ENCODE data around the gene FHOD3. TPM values are rescaled to one million over a fixed set of nuclear protein-coding genes. Genes with fewer than 3 reads are reported as not detected.

Gene FHOD3
- total RNA-seq, 1 donor from 2014 or later = 5.9 TPM

DNA sequence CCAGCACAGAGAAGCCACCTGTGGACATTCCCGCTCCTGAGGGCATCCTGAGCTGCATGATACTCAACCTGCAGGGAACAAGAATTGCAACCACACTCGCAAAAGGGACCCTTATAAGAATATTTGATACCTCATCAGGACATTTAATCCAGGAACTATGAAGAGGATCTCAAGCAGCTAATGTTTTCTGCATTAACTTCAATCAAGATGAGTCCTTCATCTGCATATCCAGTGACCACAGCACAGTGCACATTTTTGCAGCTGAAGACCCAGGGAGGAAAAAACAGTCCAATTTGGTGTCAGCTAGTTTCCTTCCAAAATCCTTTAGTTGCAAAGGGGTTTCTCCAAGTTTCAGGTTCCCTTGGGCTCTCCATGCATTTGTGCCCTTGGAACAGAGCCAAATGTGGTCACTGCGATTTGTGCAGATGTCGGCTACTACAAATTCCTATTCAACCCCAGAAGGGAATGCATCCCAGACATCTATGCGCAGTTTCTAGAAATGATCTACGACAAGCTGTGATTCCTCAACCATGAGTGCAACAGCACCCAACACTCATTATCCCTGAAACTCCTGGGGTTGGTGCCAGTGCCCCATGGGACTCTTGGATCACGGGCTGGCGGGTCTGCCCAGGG, 23.3 kb upstream of the FHOD3 start:
- Mint-ChIP-seq H3K27me3 (ENCODE audit: low read depth, unreplicated experiment) (peaks cover 8% of the 10 kb centered on the region), H3K36me3 (ENCODE audit: low read depth, unreplicated experiment) (peaks cover 3% of the 10 kb centered on the region), H3K9me3 (ENCODE audit: unreplicated experiment) (no peaks in the 10 kb centered on the region), H3K4me1 (ENCODE audit: low read depth, unreplicated experiment) (no peaks in the 10 kb centered on the region), H3K27ac (ENCODE audit: unreplicated experiment) (no peak overlapping the region), H3K4me3 (ENCODE audit: unreplicated experiment) (no peak overlapping the region)
- Histone ChIP-seq H3K9ac (ENCODE audit: low read length) (no peak overlapping the region), H4K20me1 (ENCODE audit: insufficient read depth, low read length) (no peaks in the 10 kb centered on the region), H3K27me3 (ENCODE audit: insufficient read depth, low read length) (peaks cover 4% of the 10 kb centered on the region), H3K4me2 (ENCODE audit: low read length) (no peak overlapping the region), H3K27ac (ENCODE audit: low read depth, low read length) (no peak overlapping the region), H3K4me1 (ENCODE audit: insufficient read depth, low read length) (no peaks in the 10 kb centered on the region), H2AFZ (ENCODE audit: low read depth, low read length) (no peak overlapping the region), H3K9me3 (ENCODE audit: insufficient read depth, low read depth, low read length) (no peaks in the 10 kb centered on the region), H3K4me3 (ENCODE audit: insufficient read depth, low read depth, low read length) (no peak overlapping the region), H3K79me2 (ENCODE audit: insufficient read depth, low read length) (no peaks in the 10 kb centered on the region), H3K36me3 (ENCODE audit: insufficient read depth, low read length) (no peaks in the 10 kb centered on the region)
- DNase-seq (ENCODE audit: low read depth) = no peak
- FAIRE-seq = no peak
- TF ChIP-seq, protein P1, sequence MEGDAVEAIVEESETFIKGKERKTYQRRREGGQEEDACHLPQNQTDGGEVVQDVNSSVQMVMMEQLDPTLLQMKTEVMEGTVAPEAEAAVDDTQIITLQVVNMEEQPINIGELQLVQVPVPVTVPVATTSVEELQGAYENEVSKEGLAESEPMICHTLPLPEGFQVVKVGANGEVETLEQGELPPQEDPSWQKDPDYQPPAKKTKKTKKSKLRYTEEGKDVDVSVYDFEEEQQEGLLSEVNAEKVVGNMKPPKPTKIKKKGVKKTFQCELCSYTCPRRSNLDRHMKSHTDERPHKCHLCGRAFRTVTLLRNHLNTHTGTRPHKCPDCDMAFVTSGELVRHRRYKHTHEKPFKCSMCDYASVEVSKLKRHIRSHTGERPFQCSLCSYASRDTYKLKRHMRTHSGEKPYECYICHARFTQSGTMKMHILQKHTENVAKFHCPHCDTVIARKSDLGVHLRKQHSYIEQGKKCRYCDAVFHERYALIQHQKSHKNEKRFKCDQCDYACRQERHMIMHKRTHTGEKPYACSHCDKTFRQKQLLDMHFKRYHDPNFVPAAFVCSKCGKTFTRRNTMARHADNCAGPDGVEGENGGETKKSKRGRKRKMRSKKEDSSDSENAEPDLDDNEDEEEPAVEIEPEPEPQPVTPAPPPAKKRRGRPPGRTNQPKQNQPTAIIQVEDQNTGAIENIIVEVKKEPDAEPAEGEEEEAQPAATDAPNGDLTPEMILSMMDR (IDR thresholded peaks at IDR 0.05; ENCODE audit: insufficient read depth, low read depth, low read length) = no peak
- TF ChIP-seq EZH2 (IDR thresholded peaks at IDR 0.05; ENCODE audit: insufficient read depth, low read length) = no peak

DNA sequence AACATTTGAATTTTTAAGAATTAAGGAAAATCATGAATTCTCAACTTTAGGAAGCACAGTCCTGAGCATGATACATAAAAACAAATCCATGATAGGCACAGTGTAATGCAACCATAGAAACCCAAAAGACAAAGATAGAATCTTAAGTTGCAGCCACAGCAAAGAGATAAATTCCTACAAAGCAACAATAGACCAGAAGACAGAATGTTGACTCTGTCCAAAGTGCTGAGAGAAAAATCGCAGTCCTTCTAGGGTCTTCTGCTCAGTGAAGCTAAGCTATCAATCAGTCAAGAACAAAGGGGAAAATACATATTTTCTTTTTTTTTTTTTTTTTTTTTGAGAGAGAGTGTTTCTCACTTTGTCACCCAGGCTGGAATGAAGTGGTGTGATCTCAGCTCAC, 22.0 kb upstream of the FHOD3 start:
- Mint-ChIP-seq H3K4me3 (ENCODE audit: unreplicated experiment) (no peak overlapping the region), H3K36me3 (ENCODE audit: low read depth, unreplicated experiment) (peaks cover 3% of the 10 kb centered on the region), H3K27me3 (ENCODE audit: low read depth, unreplicated experiment) (peaks cover 5% of the 10 kb centered on the region), H3K9me3 (ENCODE audit: unreplicated experiment) (no peaks in the 10 kb centered on the region), H3K4me1 (ENCODE audit: low read depth, unreplicated experiment) (no peaks in the 10 kb centered on the region), H3K27ac (ENCODE audit: unreplicated experiment) (no peak overlapping the region)
- Histone ChIP-seq H3K4me3 (ENCODE audit: insufficient read depth, low read depth, low read length) (no peak overlapping the region), H3K4me2 (ENCODE audit: low read length) (no peak overlapping the region), H2AFZ (ENCODE audit: low read depth, low read length) (no peak overlapping the region), H3K27me3 (ENCODE audit: insufficient read depth, low read length) (peaks cover 4% of the 10 kb centered on the region), H3K27ac (ENCODE audit: low read depth, low read length) (no peak overlapping the region), H3K36me3 (ENCODE audit: insufficient read depth, low read length) (no peaks in the 10 kb centered on the region), H4K20me1 (ENCODE audit: insufficient read depth, low read length) (no peaks in the 10 kb centered on the region), H3K9ac (ENCODE audit: low read length) (no peak overlapping the region), H3K79me2 (ENCODE audit: insufficient read depth, low read length) (no peaks in the 10 kb centered on the region), H3K4me1 (ENCODE audit: insufficient read depth, low read length) (no peaks in the 10 kb centered on the region), H3K9me3 (ENCODE audit: insufficient read depth, low read depth, low read length) (no peaks in the 10 kb centered on the region)
- DNase-seq (ENCODE audit: low read depth) (no peak), FAIRE-seq (no peak)
- TF ChIP-seq, protein P1 (IDR thresholded peaks at IDR 0.05; ENCODE audit: insufficient read depth, low read depth, low read length) = no peak
- no peak for TF ChIP-seq EZH2 (IDR thresholded peaks at IDR 0.05; ENCODE audit: insufficient read depth, low read length)

DNA sequence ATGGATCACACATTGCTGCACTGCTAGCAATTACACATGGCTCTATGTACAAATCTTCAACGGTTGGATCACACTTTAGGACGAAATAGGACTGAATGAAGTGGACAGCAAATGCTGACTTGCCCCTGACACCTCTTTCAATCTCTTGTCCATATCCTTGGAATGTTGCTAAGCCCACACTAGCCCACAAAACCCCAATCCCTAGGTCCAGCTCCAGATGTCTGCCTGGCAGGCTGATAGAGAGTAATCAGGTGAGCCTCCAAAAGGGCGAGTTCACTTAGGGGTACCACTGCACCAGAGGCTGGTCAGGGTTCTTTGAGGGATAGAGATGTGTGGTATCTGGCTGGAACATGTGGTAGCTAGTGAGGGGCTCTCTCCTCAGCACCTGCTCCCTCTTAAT, 18.5 kb upstream of the FHOD3 start:
- no peaks in the 10 kb centered on the region for H3K9me3 ChIP-seq (ENCODE audit: insufficient read depth, low read depth, low read length)
- no peaks in the 10 kb centered on the region for H3K4me1 ChIP-seq (ENCODE audit: insufficient read depth, low read length)
- H2AFZ ChIP-seq (ENCODE audit: low read depth, low read length) = no peak overlapping the region
- H3K4me2 ChIP-seq (ENCODE audit: low read length) = no peak overlapping the region
- TF ChIP-seq EZH2 (IDR thresholded peaks at IDR 0.05; ENCODE audit: insufficient read depth, low read length) = no peak
- TF ChIP-seq, protein P1 (IDR thresholded peaks at IDR 0.05; ENCODE audit: insufficient read depth, low read depth, low read length) = no peak
- no peak overlapping the region for H3K9ac ChIP-seq (ENCODE audit: low read length)
- H3K36me3 ChIP-seq (ENCODE audit: insufficient read depth, low read length) = no peaks in the 10 kb centered on the region
- no peak overlapping the region for H3K4me3 ChIP-seq (ENCODE audit: insufficient read depth, low read depth, low read length)
- no peaks in the 10 kb centered on the region for H3K36me3 Mint-ChIP-seq (ENCODE audit: low read depth, unreplicated experiment)
- peaks cover 4% of the 10 kb centered on the region for H3K27me3 ChIP-seq (ENCODE audit: insufficient read depth, low read length)
- H3K4me1 Mint-ChIP-seq (ENCODE audit: low read depth, unreplicated experiment) = no peaks in the 10 kb centered on the region
- H3K27ac ChIP-seq (ENCODE audit: low read depth, low read length) = no peak overlapping the region
- FAIRE-seq (no peak), DNase-seq (ENCODE audit: low read depth) (no peak)
- H4K20me1 ChIP-seq (ENCODE audit: insufficient read depth, low read length) = no peaks in the 10 kb centered on the region
- no peak overlapping the region for H3K4me3 Mint-ChIP-seq (ENCODE audit: unreplicated experiment)
- no peaks in the 10 kb centered on the region for H3K79me2 ChIP-seq (ENCODE audit: insufficient read depth, low read length)
- H3K27me3 Mint-ChIP-seq (ENCODE audit: low read depth, unreplicated experiment) = peaks cover 9% of the 10 kb centered on the region
- no peaks in the 10 kb centered on the region for H3K9me3 Mint-ChIP-seq (ENCODE audit: unreplicated experiment)
- H3K27ac Mint-ChIP-seq (ENCODE audit: unreplicated experiment) = no peak overlapping the region
